Dendritic cell treated with granulocyte-macrophage colony-stimulating factor and Interleukin-4, amounts not matched to agents 40 ng/mL and 50 ng/mL, for 4 days (primary cell): Measurements from ENCODE around the gene SPNS3.

Experiments used
- H3K27ac Mint-ChIP-seq: one replicate; pipeline ENCODE4 v1.8.0; 2022; ENCODE audit warnings: mild to moderate bottlenecking, mixed read lengths
- H3K27me3 Mint-ChIP-seq: one replicate; pipeline ENCODE4 v1.8.0; 2022; ENCODE audit warnings: mild to moderate bottlenecking, mixed read lengths
- H3K36me3 Mint-ChIP-seq: one replicate; pipeline ENCODE4 v1.8.0; 2022; ENCODE audit warnings: low read depth, mixed read lengths
- H3K4me1 Mint-ChIP-seq: one replicate; pipeline ENCODE4 v1.8.0; 2022; ENCODE audit warnings: low read depth, mixed read lengths
- H3K4me3 Mint-ChIP-seq: one replicate; pipeline ENCODE4 v1.8.0; 2022; ENCODE audit warnings: mild to moderate bottlenecking, moderate library complexity, mixed read lengths
- H3K9me3 Mint-ChIP-seq: one replicate; pipeline ENCODE4 v1.8.0; 2022; ENCODE audit warnings: mixed read lengths
- intact Hi-C: fragments of 100-400 bp; cut with micrococcal nuclease; formaldehyde crosslinking; loops from one replicate; pipeline ENCODE4 v1.15.0; 2022

Gene SPNS3

GRCh38 chr17:4465786-4466185, 32.0 kb downstream of the SPNS3 start:
- intact Hi-C loops = no loop called here
- Mint-ChIP-seq H3K27me3 (no peaks in the 10 kb centered on the region), H3K27ac (no peak overlapping the region), H3K4me1 (peaks cover 13% of the 10 kb centered on the region), H3K36me3 (peaks cover 7% of the 10 kb centered on the region), H3K4me3 (no peak overlapping the region), H3K9me3 (peaks cover 9% of the 10 kb centered on the region)

GRCh38 chr17:4467287-4467686, 33.5 kb downstream of the SPNS3 start:
- intact Hi-C loops = no loop called here
- Mint-ChIP-seq H3K4me1 (peaks cover 8% of the 10 kb centered on the region), H3K27me3 (no peaks in the 10 kb centered on the region), H3K27ac (no peak overlapping the region), H3K36me3 (no peaks in the 10 kb centered on the region), H3K4me3 (no peak overlapping the region), H3K9me3 (no peaks in the 10 kb centered on the region)

- Mint-ChIP-seq H3K4me1 (peaks cover 8% of the 10 kb centered on the region), H3K36me3 (no peaks in the 10 kb centered on the region), H3K27ac (no peak overlapping the region), H3K4me3 (no peak overlapping the region), H3K9me3 (no peaks in the 10 kb centered on the region), H3K27me3 (no peaks in the 10 kb centered on the region)
- intact Hi-C loops = no loop called here
These were observed 35.8 kb downstream of the SPNS3 start for GRCh38 chr17:4469552-4469951.

GRCh38 chr17:4472286-4472685, 38.5 kb downstream of the SPNS3 start:
- no peaks in the 10 kb centered on the region for H3K36me3 Mint-ChIP-seq
- no peak overlapping the region for H3K27ac Mint-ChIP-seq
- no peaks in the 10 kb centered on the region for H3K27me3 Mint-ChIP-seq
- H3K9me3 Mint-ChIP-seq = no peaks in the 10 kb centered on the region
- H3K4me3 Mint-ChIP-seq = no peak overlapping the region
- intact Hi-C loops = no loop called here
- peaks cover 2% of the 10 kb centered on the region for H3K4me1 Mint-ChIP-seq

- Mint-ChIP-seq H3K9me3 (no peaks in the 10 kb centered on the region), H3K4me1 (no peaks in the 10 kb centered on the region), H3K4me3 (no peak overlapping the region), H3K36me3 (no peaks in the 10 kb centered on the region), H3K27me3 (no peaks in the 10 kb centered on the region), H3K27ac (no peak overlapping the region)
- intact Hi-C loops = no loop called here
These were observed 40.4 kb downstream of the SPNS3 start for GRCh38 chr17:4474093-4474492.

GRCh38 chr17:4475001-4475400, 41.3 kb downstream of the SPNS3 start:
- no peak overlapping the region for H3K27ac Mint-ChIP-seq
- H3K9me3 Mint-ChIP-seq = no peaks in the 10 kb centered on the region

GRCh38 chr17:4475463-4475862, 41.7 kb downstream of the SPNS3 start:
- H3K4me1 Mint-ChIP-seq = peaks cover 4% of the 10 kb centered on the region
- intact Hi-C loops = no loop called here
- no peaks in the 10 kb centered on the region for H3K36me3 Mint-ChIP-seq
- no peak overlapping the region for H3K27ac Mint-ChIP-seq
- H3K9me3 Mint-ChIP-seq = no peaks in the 10 kb centered on the region
- H3K4me3 Mint-ChIP-seq = no peak overlapping the region
- H3K27me3 Mint-ChIP-seq = no peaks in the 10 kb centered on the region

More at GRCh38 chr17:4475001-4475400, 41.3 kb downstream of the SPNS3 start:
- no peaks in the 10 kb centered on the region for H3K27me3 Mint-ChIP-seq
- intact Hi-C loops = no loop called here
- H3K36me3 Mint-ChIP-seq = no peaks in the 10 kb centered on the region
- no peak overlapping the region for H3K4me3 Mint-ChIP-seq
- no peaks in the 10 kb centered on the region for H3K4me1 Mint-ChIP-seq

- Mint-ChIP-seq H3K4me1 (peaks cover 10% of the 10 kb centered on the region), H3K36me3 (no peaks in the 10 kb centered on the region), H3K4me3 (no peak overlapping the region), H3K27ac (no peak overlapping the region), H3K27me3 (peaks cover 2% of the 10 kb centered on the region), H3K9me3 (no peaks in the 10 kb centered on the region)
- intact Hi-C loops = no loop called here
These were observed 42.3 kb downstream of the SPNS3 start for GRCh38 chr17:4476017-4476416.

GRCh38 chr17:4476511-4477070, 42.9 kb downstream of the SPNS3 start:
- H3K4me1 Mint-ChIP-seq = peaks cover 16% of the 10 kb centered on the region
- H3K36me3 Mint-ChIP-seq = no peaks in the 10 kb centered on the region
- intact Hi-C loops = no loop called here
- H3K27ac Mint-ChIP-seq = no peak overlapping the region
- no peaks in the 10 kb centered on the region for H3K9me3 Mint-ChIP-seq
- peaks cover 4% of the 10 kb centered on the region for H3K27me3 Mint-ChIP-seq
- no peak overlapping the region for H3K4me3 Mint-ChIP-seq

GRCh38 chr17:4477255-4477791, 43.6 kb downstream of the SPNS3 start:
- H3K36me3 Mint-ChIP-seq = no peaks in the 10 kb centered on the region
- peaks cover 4% of the 10 kb centered on the region for H3K27me3 Mint-ChIP-seq
- H3K9me3 Mint-ChIP-seq = no peaks in the 10 kb centered on the region
- no peak overlapping the region for H3K27ac Mint-ChIP-seq
- H3K4me3 Mint-ChIP-seq = no peak overlapping the region
- peaks cover 19% of the 10 kb centered on the region for H3K4me1 Mint-ChIP-seq
- intact Hi-C loops = no loop called here

- no peak overlapping the region for H3K4me3 Mint-ChIP-seq
- intact Hi-C loops = no loop called here
- no peaks in the 10 kb centered on the region for H3K9me3 Mint-ChIP-seq
- H3K36me3 Mint-ChIP-seq = no peaks in the 10 kb centered on the region
- H3K4me1 Mint-ChIP-seq = peaks cover 19% of the 10 kb centered on the region
- no peak overlapping the region for H3K27ac Mint-ChIP-seq
- H3K27me3 Mint-ChIP-seq = peaks cover 4% of the 10 kb centered on the region
These were observed 44.6 kb downstream of the SPNS3 start for GRCh38 chr17:4478318-4478830.

- intact Hi-C loops = no loop called here
- H3K36me3 Mint-ChIP-seq = no peaks in the 10 kb centered on the region
- peaks cover 19% of the 10 kb centered on the region for H3K4me1 Mint-ChIP-seq
- no peaks in the 10 kb centered on the region for H3K9me3 Mint-ChIP-seq
- H3K27ac Mint-ChIP-seq = no peak overlapping the region
- no peak overlapping the region for H3K4me3 Mint-ChIP-seq
- H3K27me3 Mint-ChIP-seq = peaks cover 4% of the 10 kb centered on the region
These were observed 45.7 kb downstream of the SPNS3 start for GRCh38 chr17:4479340-4479981.

GRCh38 chr17:4479982-4480751, 46.4 kb downstream of the SPNS3 start:
- H3K9me3 Mint-ChIP-seq = no peaks in the 10 kb centered on the region
- peaks cover 4% of the 10 kb centered on the region for H3K27me3 Mint-ChIP-seq
- H3K27ac Mint-ChIP-seq = no peak overlapping the region
- intact Hi-C loops = no loop called here
- no peaks in the 10 kb centered on the region for H3K36me3 Mint-ChIP-seq
- H3K4me3 Mint-ChIP-seq = no peak overlapping the region
- H3K4me1 Mint-ChIP-seq = peaks cover 19% of the 10 kb centered on the region
